Tibial nerve (tissue), 4 donors: ENCODE data around the gene ROCK2. TPM values are rescaled to one million over a fixed set of nuclear protein-coding genes. Genes with fewer than 3 reads are reported as not detected.
"Not testable (repeated sequence)": the region's sequence is repeated elsewhere in the genome, so short reads cannot be mapped to it uniquely, and the experiment has no call there.

Experiments
- DNase-seq, 2 donors: peaks; one replicate each; pipeline ENCODE4 v3.0.0-alpha.2; 2019; ENCODE audit warnings: low spot score in 2 of 2
- H3K27ac ChIP-seq, 4 donors: fragments of 200-600 bp; sonication (generic) in 3 of 4; one replicate each; pipeline ENCODE4 v1.5.1; 2017 to 2019; ENCODE audit warnings: mild to moderate bottlenecking in 1 of 4
- H3K27me3 ChIP-seq, 2 donors: fragments of 200-600 bp; sonication (generic) in 1 of 2; one replicate each; pipeline versions ENCODE4 v1.5.1 to v1.6.0; 2017 to 2019
- H3K36me3 ChIP-seq, 3 donors: fragments of 200-600 bp; sonication (generic); one replicate each; pipeline ENCODE4 v1.5.1; 2018 to 2019
- H3K4me1 ChIP-seq, 4 donors: fragments of 200-600 bp; sonication (generic) in 3 of 4; one replicate each; pipeline ENCODE4 v1.5.1; 2017 to 2019
- H3K4me3 ChIP-seq, 4 donors: fragments of 200-600 bp; sonication (generic) in 3 of 4; one replicate each; pipeline ENCODE4 v1.5.1; 2017 to 2019; ENCODE audit warnings: mild to moderate bottlenecking in 1 of 4, moderate library complexity in 1 of 4
- H3K9me3 ChIP-seq, 4 donors: fragments of 200-600 bp; sonication (generic) in 3 of 4; one replicate each; pipeline ENCODE4 v1.5.1; 2017 to 2019
- CTCF ChIP-seq, 5 experiments: fragments of 200-600 bp in 3 of 5; fragments of 450-650 bp in 2 of 5; sonication (generic) in 3 of 5; IDR thresholded peaks; one replicate each; pipeline ENCODE4 v1.5.1; 2016 to 2019; ENCODE audit warnings: antibody characterized with exemption in 5 of 5, mild to moderate bottlenecking in 3 of 5, moderate library complexity in 2 of 5
- EP300 ChIP-seq, 2 donors: sonication (generic); formaldehyde crosslinking; IDR thresholded peaks; one replicate each; pipeline ENCODE4 v1.6.1; 2017; ENCODE audit warnings: antibody characterized with exemption in 2 of 2, mild to moderate bottlenecking in 1 of 2
- POLR2A ChIP-seq, 2 donors: fragments of 450-650 bp; IDR thresholded peaks; one replicate each; pipeline ENCODE4 v1.6.1; 2017; ENCODE audit warnings: antibody characterized with exemption in 2 of 2, mild to moderate bottlenecking in 2 of 2, moderate library complexity in 2 of 2
- WGBS, 2 donors: methylation state at CpG; one replicate each; pipeline ENCODE4 v1.1.5; 2018; 5-methylcytosine and 5-hydroxymethylcytosine counted together
- total RNA-seq, 4 donors: library from RNA; depleted of rRNA; stranded (reverse); fragments of >200 nt; gene quantifications; one replicate each; pipeline ENCODE4 v1.1.0, GENCODE V29; 2016

The ROCK2 gene
- total RNA-seq, 4 donors from 2014 or later: 56.4 to 81.6 (median 60.7) TPM

GRCh38 chr2:11333427-11334183 lies 10.8 kb downstream of the ROCK2 start:
- Histone ChIP-seq H3K4me1 (peaks cover 0 to 30% (median 8%) of the 10 kb centered on the region in 4 donors), H3K27ac (no peak overlapping the region), H3K36me3 (peaks cover 0 to 3% (median 0%) of the 10 kb centered on the region in 3 donors), H3K4me3 (no peak overlapping the region), H3K27me3 (no peaks in the 10 kb centered on the region), H3K9me3 (peaks cover 0 to 7% (median 0%) of the 10 kb centered on the region in 4 donors)
- 81 to 86% methylated on average over 2 of the region's 2 CpGs for WGBS, 2 donors
- TF ChIP-seq CTCF (IDR thresholded peaks at IDR 0.05): no peak
- no peak for TF ChIP-seq EP300 (IDR thresholded peaks at IDR 0.05)
- no peak for TF ChIP-seq POLR2A (IDR thresholded peaks at IDR 0.05)
- no peak for DNase-seq

- DNase-seq: no peak
- Histone ChIP-seq H3K27ac (no peak overlapping the region), H3K4me1 (peaks cover 0 to 25% (median 8%) of the 10 kb centered on the region in 4 donors), H3K9me3 (peaks cover 0 to 7% (median 0%) of the 10 kb centered on the region in 4 donors), H3K36me3 (peaks cover 0 to 3% (median 0%) of the 10 kb centered on the region in 3 donors), H3K4me3 (no peak overlapping the region), H3K27me3 (no peaks in the 10 kb centered on the region)
- TF ChIP-seq CTCF (IDR thresholded peaks at IDR 0.05) (no peak), EP300 (IDR thresholded peaks at IDR 0.05) (no peak)
- 96 to 100% methylated on average over 1 of the region's 1 CpG for WGBS, 2 donors
Observed at GRCh38 chr2:11332596-11332995, 11.8 kb downstream of the ROCK2 start.

- Histone ChIP-seq H3K4me1 (peaks cover 0 to 38% (median 10%) of the 10 kb centered on the region in 4 donors), H3K4me3 (no peak overlapping the region), H3K27me3 (no peaks in the 10 kb centered on the region), H3K27ac (peak overlapping the region in 2 of 4 donors; percentile 13 to 47), H3K36me3 (no peaks in the 10 kb centered on the region), H3K9me3 (peaks cover 0 to 7% (median 0%) of the 10 kb centered on the region in 4 donors)
- DNase-seq: no peak
- WGBS, 2 donors: 42 to 46% methylated on average over 4 of the region's 4 CpGs
- TF ChIP-seq EP300 (IDR thresholded peaks at IDR 0.05) (no peak), CTCF (IDR thresholded peaks at IDR 0.05) (no peak), POLR2A (IDR thresholded peaks at IDR 0.05) (no peak)
Observed at GRCh38 chr2:11330457-11331142, 13.8 kb downstream of the ROCK2 start.

GRCh38 chr2:11329776-11330175 lies 14.7 kb downstream of the ROCK2 start:
- no peaks in the 10 kb centered on the region for H3K36me3 ChIP-seq
- TF ChIP-seq CTCF (IDR thresholded peaks at IDR 0.05): no peak
- no peak for TF ChIP-seq EP300 (IDR thresholded peaks at IDR 0.05)
- TF ChIP-seq POLR2A (IDR thresholded peaks at IDR 0.05): no peak
- H3K4me1 ChIP-seq: peaks cover 0 to 42% (median 10%) of the 10 kb centered on the region in 4 donors
- no peak overlapping the region for H3K4me3 ChIP-seq
- no peaks in the 10 kb centered on the region for H3K27me3 ChIP-seq
- peaks cover 0 to 7% (median 0%) of the 10 kb centered on the region in 4 donors for H3K9me3 ChIP-seq
- peak overlapping the region in 2 of 4 donors; percentile 13 to 47 for H3K27ac ChIP-seq
- 25 to 29% methylated on average over 1 of the region's 1 CpG for WGBS, 2 donors
- DNase-seq: no peak

- H3K4me1 ChIP-seq: peaks cover 0 to 37% (median 8%) of the 10 kb centered on the region in 4 donors
Observed at GRCh38 chr2:11328522-11328921, 15.9 kb downstream of the ROCK2 start.

More at GRCh38 chr2:11328522-11328921, 15.9 kb downstream of the ROCK2 start:
- not testable (repeated sequence) for H3K4me3 ChIP-seq, H3K27me3 ChIP-seq, H3K36me3 ChIP-seq, DNase-seq, H3K27ac ChIP-seq, H3K9me3 ChIP-seq
- 73 to 100% methylated on average over 1 of the region's 1 CpG for WGBS, 2 donors
